CD4-positive, alpha-beta memory T cell (primary cell): ENCODE results near the gene KRTAP10-10. TPM values are rescaled to one million over a fixed set of nuclear protein-coding genes. Genes with fewer than 3 reads are reported as not detected.

Experiments used
- CTCF ChIA-PET: fragments of 350-600 bp; sonication (Branson Sonifier 250); formaldehyde crosslinking; loops from one replicate; lab custom pipeline; 2021; ENCODE audit warnings: inconsistent platforms; ENCODE audit not compliant: partially characterized antibody; lab: Charles Lee
- POLR2A ChIA-PET: fragments of 350-600 bp; sonication (Branson Sonifier 250); formaldehyde crosslinking; loops from one replicate; lab custom pipeline; 2021; ENCODE audit not compliant: partially characterized antibody; lab: Charles Lee
- DNase-seq, 5 donors: peaks; one replicate each; pipeline versions ENCODE4 v3.0.0 to v3.0.0-alpha.2; 2020 to 2022; ENCODE audit warnings: mixed read lengths in 1 of 5
- H3K27ac ChIP-seq: one replicate; pipeline ENCODE4 v1.7.0; 2013; ENCODE audit warnings: low read depth, low read length
- H3K27me3 ChIP-seq: 2 replicates; pipeline ENCODE4 v1.7.0; 2013; ENCODE audit warnings: mild to moderate bottlenecking, low read length, moderate library complexity; ENCODE audit not compliant: insufficient read depth
- H3K36me3 ChIP-seq: 2 replicates; pipeline ENCODE4 v1.7.0; 2013; ENCODE audit warnings: mild to moderate bottlenecking, low read length, moderate library complexity; ENCODE audit not compliant: insufficient read depth
- H3K4me1 ChIP-seq: 2 replicates; pipeline ENCODE4 v1.7.0; 2013; ENCODE audit warnings: mild to moderate bottlenecking, low read length, moderate library complexity; ENCODE audit not compliant: insufficient read depth
- H3K4me3 ChIP-seq, 2 donors: one replicate each; pipeline ENCODE4 v1.7.0; 2013; ENCODE audit warnings: low read length in 2 of 2, mild to moderate bottlenecking in 1 of 2
- H3K9me3 ChIP-seq, 2 donors: one replicate each; pipeline ENCODE4 v1.7.0; 2013; ENCODE audit warnings: low read length in 2 of 2, control low read depth in 1 of 2; ENCODE audit not compliant: control insufficient read depth in 1 of 2
- H3K27ac Mint-ChIP-seq, 7 donors: one replicate each; pipeline ENCODE4 v1.8.0; 2020 to 2021; ENCODE audit warnings: mixed read lengths in 7 of 7, mild to moderate bottlenecking in 6 of 7, inconsistent platforms in 3 of 7, moderate library complexity in 3 of 7
- H3K27me3 Mint-ChIP-seq, 2 donors: one replicate each; pipeline ENCODE4 v1.8.0; 2020 to 2021; ENCODE audit warnings: mixed read lengths in 2 of 2
- H3K36me3 Mint-ChIP-seq, 2 donors: one replicate each; pipeline ENCODE4 v1.8.0; 2020 to 2021; ENCODE audit warnings: mixed read lengths in 2 of 2, inconsistent platforms in 1 of 2, mild to moderate bottlenecking in 1 of 2
- H3K4me1 Mint-ChIP-seq, 4 donors: one replicate each; pipeline ENCODE4 v1.8.0; 2020 to 2021; ENCODE audit warnings: mixed read lengths in 4 of 4, mild to moderate bottlenecking in 1 of 4
- H3K4me3 Mint-ChIP-seq, 8 donors: one replicate each; pipeline ENCODE4 v1.8.0; 2020 to 2021; ENCODE audit warnings: mixed read lengths in 8 of 8, mild to moderate bottlenecking in 7 of 8, moderate library complexity in 6 of 8, inconsistent platforms in 3 of 8
- H3K9me3 Mint-ChIP-seq, 8 donors: one replicate each; pipeline ENCODE4 v1.8.0; 2020 to 2021; ENCODE audit warnings: mixed read lengths in 8 of 8, mild to moderate bottlenecking in 5 of 8, inconsistent platforms in 3 of 8, moderate library complexity in 1 of 8
- intact Hi-C: fragments of 100-400 bp; cut with micrococcal nuclease; formaldehyde crosslinking; loops from one replicate; pipeline ENCODE4 v1.15.1; 2023
- polyA plus RNA-seq, 2 donors: library from polyadenylated mRNA; unstranded; fragments of 300-500 nt; fragmentation: Illumina TruSeq; gene quantifications; one replicate each; pipeline ENCODE4 v1.2.3, GENCODE V29; 2021
- total RNA-seq, 2 experiments: library from RNA; stranded (reverse); gene quantifications; one replicate each; pipeline ENCODE4 v1.2.3, GENCODE V29; 2021

KRTAP10-10 gene
- total and polyA plus RNA-seq, 4 experiments from 2014 or later, result not detected

DNA sequence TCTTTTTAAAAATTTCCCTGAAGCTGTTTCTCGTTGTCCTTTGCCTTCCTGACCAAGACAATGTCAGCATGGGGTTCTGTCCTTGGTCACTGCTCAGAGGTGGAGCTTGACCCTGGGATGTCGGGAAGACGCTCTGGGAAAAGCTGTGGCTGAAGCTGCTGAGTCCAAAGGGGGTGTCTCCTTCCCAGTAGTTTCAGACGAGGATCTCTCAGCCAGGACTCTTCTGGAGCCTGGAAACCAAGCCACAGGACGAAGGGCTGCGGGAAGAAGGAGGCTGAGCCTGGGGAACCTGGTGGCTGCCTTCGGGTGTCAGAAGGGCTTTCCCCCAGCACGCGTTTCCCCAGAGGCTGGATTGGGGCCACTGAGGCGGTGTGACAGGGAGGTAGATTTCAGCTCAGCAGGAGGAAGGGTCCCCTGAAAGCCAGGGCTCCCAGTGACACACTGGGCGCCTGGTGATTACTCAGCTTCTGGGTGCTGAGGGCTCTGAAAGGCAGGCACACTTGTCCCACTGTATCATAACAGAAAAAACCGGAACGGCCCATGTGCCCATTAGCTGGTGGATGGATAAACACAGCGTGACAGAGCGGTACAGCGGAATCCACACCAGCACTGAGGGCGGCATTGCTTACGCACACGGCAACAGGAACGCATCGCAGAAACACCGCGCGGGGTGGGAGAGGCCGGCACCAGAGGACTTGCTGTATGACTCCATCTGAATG lies 49.8 kb downstream of the KRTAP10-10 start:
- Histone ChIP-seq H3K4me3 (no peak overlapping the region), H3K9me3 (no peaks in the 10 kb centered on the region), H3K4me1 (no peaks in the 10 kb centered on the region), H3K36me3 (no peaks in the 10 kb centered on the region), H3K27ac (no peak overlapping the region), H3K27me3 (no peaks in the 10 kb centered on the region)
- H3K27ac Mint-ChIP-seq, result peak overlapping the region in 2 of 7 donors; percentile 43 to 65
- H3K27me3 Mint-ChIP-seq, result peaks cover 6 to 10% of the 10 kb centered on the region in 2 donors
- H3K4me3 Mint-ChIP-seq, result no peak overlapping the region
- peaks cover 5 to 11% (median 6%) of the 10 kb centered on the region in 4 donors for H3K4me1 Mint-ChIP-seq
- ChIA-PET CTCF (no interaction called here), POLR2A (no interaction called here)
- DNase-seq, result no peak
- intact Hi-C loops, result no loop called here
- H3K36me3 Mint-ChIP-seq, result no peaks in the 10 kb centered on the region
- peaks cover 0 to 3% (median under 1%) of the 10 kb centered on the region in 8 donors for H3K9me3 Mint-ChIP-seq

DNA sequence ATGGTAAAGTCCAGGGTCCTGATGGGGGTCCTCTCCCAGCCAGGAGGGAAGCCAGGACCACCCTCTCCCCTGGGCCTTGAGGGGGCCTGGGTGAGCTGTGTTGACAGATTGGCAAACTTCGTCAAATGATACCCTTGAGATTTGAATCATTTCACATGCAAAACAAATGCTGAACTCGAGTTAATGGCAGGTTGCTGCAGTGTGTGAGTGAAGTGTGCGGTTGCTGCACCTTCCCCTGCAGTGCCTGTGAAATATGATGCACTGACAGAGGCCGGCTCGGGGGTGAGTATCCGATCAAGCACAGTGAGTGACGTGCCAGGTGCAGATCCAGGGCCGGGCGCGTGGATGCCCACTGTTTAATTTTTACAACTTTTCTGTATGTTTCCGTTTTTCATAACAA lies 50.5 kb downstream of the KRTAP10-10 start:
- no peaks in the 10 kb centered on the region for H3K9me3 ChIP-seq
- H3K9me3 Mint-ChIP-seq, result peaks cover 0 to 10% (median 6%) of the 10 kb centered on the region in 8 donors
- CTCF ChIA-PET, result no interaction called here
- no peak overlapping the region for H3K4me3 Mint-ChIP-seq
- peaks cover 6 to 10% of the 10 kb centered on the region in 2 donors for H3K27me3 Mint-ChIP-seq
- intact Hi-C loops, result no loop called here
- H3K4me1 ChIP-seq, result no peaks in the 10 kb centered on the region
- H3K27ac ChIP-seq, result no peak overlapping the region
- H3K27me3 ChIP-seq, result no peaks in the 10 kb centered on the region
- peaks cover 5 to 9% (median 7%) of the 10 kb centered on the region in 4 donors for H3K4me1 Mint-ChIP-seq
- DNase-seq, result no peak
- POLR2A ChIA-PET, result no interaction called here
- no peaks in the 10 kb centered on the region for H3K36me3 ChIP-seq
- H3K27ac Mint-ChIP-seq, result no peak overlapping the region
- no peak overlapping the region for H3K4me3 ChIP-seq
- H3K36me3 Mint-ChIP-seq, result peaks cover under 1 to 4% of the 10 kb centered on the region in 2 donors

Other genes starting within 250 kb of the KRTAP10-10 start
- 1 to 10 TPM; 1.4 to 1.5 TPM for gene LRRC3, start 181.8 kb upstream of the KRTAP10-10 start, total RNA-seq
- under 1 TPM; 0.11 to 0.61 TPM for gene LRRC3, start 181.8 kb upstream of the KRTAP10-10 start, polyA plus RNA-seq
- gene KRTAP10-1, start 97.2 kb upstream of the KRTAP10-10 start, total RNA-seq, result not detected
- not detected for gene KRTAP10-1, start 97.2 kb upstream of the KRTAP10-10 start, polyA plus RNA-seq
- gene KRTAP10-2, start 85.9 kb upstream of the KRTAP10-10 start, total RNA-seq, result not detected
- not detected for gene KRTAP10-2, start 85.9 kb upstream of the KRTAP10-10 start, polyA plus RNA-seq
- gene KRTAP10-3, start 78.6 kb upstream of the KRTAP10-10 start, total RNA-seq, result not detected
- gene KRTAP10-3, start 78.6 kb upstream of the KRTAP10-10 start, polyA plus RNA-seq, result not detected
- gene KRTAP10-4, start 63.6 kb upstream of the KRTAP10-10 start, total RNA-seq, result not detected
- not detected for gene KRTAP10-4, start 63.6 kb upstream of the KRTAP10-10 start, polyA plus RNA-seq
- not detected for gene KRTAP10-5, start 56.8 kb upstream of the KRTAP10-10 start, total RNA-seq
- gene KRTAP10-5, start 56.8 kb upstream of the KRTAP10-10 start, polyA plus RNA-seq, result not detected
- gene KRTAP10-6, start 44.9 kb upstream of the KRTAP10-10 start, total RNA-seq, result not detected
- gene KRTAP10-6, start 44.9 kb upstream of the KRTAP10-10 start, polyA plus RNA-seq, result not detected
- gene KRTAP10-7, start 36.8 kb upstream of the KRTAP10-10 start, total RNA-seq, result not detected
- not detected for gene KRTAP10-7, start 36.8 kb upstream of the KRTAP10-10 start, polyA plus RNA-seq
- gene KRTAP10-8, start 25.3 kb upstream of the KRTAP10-10 start, total RNA-seq, result not detected
- gene KRTAP10-8, start 25.3 kb upstream of the KRTAP10-10 start, polyA plus RNA-seq, result not detected
- not detected for gene KRTAP10-9, start 10.3 kb upstream of the KRTAP10-10 start, total RNA-seq
- not detected for gene KRTAP10-9, start 10.3 kb upstream of the KRTAP10-10 start, polyA plus RNA-seq
- gene KRTAP10-11, start 9.1 kb downstream of the KRTAP10-10 start, total RNA-seq, result not detected
- gene KRTAP10-11, start 9.1 kb downstream of the KRTAP10-10 start, polyA plus RNA-seq, result not detected
- gene KRTAP12-4, start 17.3 kb downstream of the KRTAP10-10 start, total RNA-seq, result not detected
- gene KRTAP12-4, start 17.3 kb downstream of the KRTAP10-10 start, polyA plus RNA-seq, result not detected
- not detected for gene KRTAP12-3, start 20.6 kb downstream of the KRTAP10-10 start, total RNA-seq
- gene KRTAP12-3, start 20.6 kb downstream of the KRTAP10-10 start, polyA plus RNA-seq, result 1 to 10 TPM in 1 of 2 donors, not detected in 1; 1.2 TPM
- gene KRTAP12-2, start 29.6 kb downstream of the KRTAP10-10 start, total RNA-seq, result not detected
- gene KRTAP12-2, start 29.6 kb downstream of the KRTAP10-10 start, polyA plus RNA-seq, result not detected
- gene KRTAP12-1, start 44.8 kb downstream of the KRTAP10-10 start, total RNA-seq, result not detected
- gene KRTAP12-1, start 44.8 kb downstream of the KRTAP10-10 start, polyA plus RNA-seq, result not detected
- gene KRTAP10-12, start 59.8 kb downstream of the KRTAP10-10 start, total RNA-seq, result not detected
- gene KRTAP10-12, start 59.8 kb downstream of the KRTAP10-10 start, polyA plus RNA-seq, result not detected
- not detected for gene TSPEAR, start 74.2 kb downstream of the KRTAP10-10 start, total RNA-seq
- under 1 TPM in 1 of 2 donors, not detected in 1; 0.07 TPM for gene TSPEAR, start 74.2 kb downstream of the KRTAP10-10 start, polyA plus RNA-seq
- 100 to 1,000 TPM; 125 to 131 TPM for gene UBE2G2, start 164.5 kb downstream of the KRTAP10-10 start, total RNA-seq
- gene UBE2G2, start 164.5 kb downstream of the KRTAP10-10 start, polyA plus RNA-seq, result 10 to 100 TPM; 51.8 to 65.9 TPM
- 10 to 100 TPM; 36.3 to 37.3 TPM for gene SUMO3, start 180.7 kb downstream of the KRTAP10-10 start, total RNA-seq
- 10 to 100 TPM; 74.9 to 99.7 TPM for gene SUMO3, start 180.7 kb downstream of the KRTAP10-10 start, polyA plus RNA-seq
- gene PTTG1IP, start 236.3 kb downstream of the KRTAP10-10 start, total RNA-seq, result 100 to 1,000 TPM in 1 of 2 experiments, 10 to 100 TPM in 1; 98.7 to 110 TPM
- gene PTTG1IP, start 236.3 kb downstream of the KRTAP10-10 start, polyA plus RNA-seq, result 10 to 100 TPM; 84.8 to 92.4 TPM